HuH-7.5 (cell line): ENCODE results near the gene CASQ1.

Experiments used
- DNase-seq: peaks from one replicate; pipeline ENCODE4 v3.0.0; 2011; ENCODE audit warnings: low spot score

Gene CASQ1

DNA sequence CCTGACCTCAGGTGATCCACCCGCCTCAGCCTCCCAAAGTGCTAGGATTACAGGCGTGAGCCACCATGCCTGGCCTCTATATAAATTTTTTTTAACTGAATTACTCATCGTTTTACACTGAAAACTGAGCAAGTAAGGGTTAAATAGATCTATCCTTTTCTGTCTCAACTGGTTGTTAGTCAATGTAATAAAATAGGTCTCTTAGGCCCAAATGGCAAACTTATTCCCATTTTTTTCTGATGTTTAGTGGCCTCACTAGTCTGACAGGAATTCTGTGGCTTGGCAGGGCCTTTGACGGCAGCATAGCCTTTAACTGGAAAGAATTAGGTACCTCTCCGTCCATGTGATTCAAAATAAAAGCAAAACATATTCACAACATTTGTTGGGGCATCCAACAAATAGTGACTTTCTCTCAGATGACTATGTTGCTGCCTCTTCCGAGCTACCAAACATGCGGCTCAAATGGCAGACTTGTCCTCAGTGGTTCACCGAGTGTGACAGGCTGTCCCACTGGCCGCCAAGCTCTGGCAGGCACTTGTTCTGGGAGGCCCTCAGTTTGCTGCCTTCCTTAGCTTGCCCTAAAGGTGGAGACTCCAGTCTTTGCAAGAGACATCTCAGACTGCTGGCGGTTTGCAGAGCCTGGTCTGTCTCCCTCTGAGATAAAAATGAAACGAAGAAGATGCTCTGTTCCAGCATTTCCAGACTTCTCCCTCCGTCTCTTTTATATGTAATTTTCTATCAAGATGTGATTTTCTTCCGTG lies 21.6 kb upstream of the CASQ1 start:
- no peak for DNase-seq

GRCh38 chr1:160169553-160170399 lies 20.6 kb upstream of the CASQ1 start:
- DNase-seq, result no peak

DNA sequence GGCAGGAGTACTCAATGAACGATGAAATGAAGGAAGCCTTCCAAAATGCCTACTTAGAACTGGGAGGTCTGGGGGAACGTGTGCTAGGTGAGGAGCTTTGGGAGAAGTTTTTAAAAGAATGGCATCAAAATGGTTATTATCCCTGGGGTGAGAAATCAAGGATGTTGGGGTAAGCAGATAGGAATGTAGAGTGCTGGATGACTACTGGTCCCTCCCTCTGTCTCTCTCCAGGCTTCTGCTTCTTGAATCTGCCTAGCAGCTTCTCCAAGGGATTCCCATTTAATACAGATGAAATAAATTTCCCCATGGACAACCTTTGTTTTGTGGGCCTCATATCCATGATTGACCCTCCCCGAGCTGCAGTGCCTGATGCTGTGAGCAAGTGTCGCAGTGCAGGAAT lies 19.0 kb upstream of the CASQ1 start:
- no peak for DNase-seq

- DNase-seq, result no peak
Observed at GRCh38 chr1:160171980-160172379, 18.4 kb upstream of the CASQ1 start.

DNA sequence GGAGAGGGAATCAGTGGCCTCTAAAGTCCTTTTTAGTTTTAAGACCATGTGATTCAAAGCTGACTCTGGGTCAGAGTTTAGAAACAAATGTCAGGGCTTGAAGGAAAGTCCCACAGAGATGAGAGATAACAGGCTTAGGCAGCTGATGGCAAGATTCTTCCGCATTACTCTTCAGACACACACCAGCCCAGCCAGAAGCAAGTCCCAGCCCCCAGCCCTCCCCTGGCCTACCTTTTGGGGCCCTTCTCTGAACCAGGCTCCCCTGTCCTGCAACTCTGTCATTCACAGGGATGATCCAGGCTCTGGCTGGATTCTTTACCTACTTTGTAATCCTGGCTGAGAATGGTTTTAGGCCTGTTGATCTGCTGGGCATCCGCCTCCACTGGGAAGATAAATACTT lies 13.1 kb upstream of the CASQ1 start:
- DNase-seq, result no peak

- no peak for DNase-seq
Observed at GRCh38 chr1:160177667-160178066, 12.7 kb upstream of the CASQ1 start.

GRCh38 chr1:160178731-160179130 lies 11.6 kb upstream of the CASQ1 start:
- no peak for DNase-seq

GRCh38 chr1:160179336-160179735 lies 11.0 kb upstream of the CASQ1 start:
- no peak for DNase-seq

- DNase-seq, result no peak
Observed at GRCh38 chr1:160186246-160186645, 4.1 kb upstream of the CASQ1 start.

- DNase-seq, result no peak
Observed at GRCh38 chr1:160186729-160187128, 3.6 kb upstream of the CASQ1 start.

GRCh38 chr1:160187407-160187806 lies 3.0 kb upstream of the CASQ1 start:
- DNase-seq, result no peak

DNA sequence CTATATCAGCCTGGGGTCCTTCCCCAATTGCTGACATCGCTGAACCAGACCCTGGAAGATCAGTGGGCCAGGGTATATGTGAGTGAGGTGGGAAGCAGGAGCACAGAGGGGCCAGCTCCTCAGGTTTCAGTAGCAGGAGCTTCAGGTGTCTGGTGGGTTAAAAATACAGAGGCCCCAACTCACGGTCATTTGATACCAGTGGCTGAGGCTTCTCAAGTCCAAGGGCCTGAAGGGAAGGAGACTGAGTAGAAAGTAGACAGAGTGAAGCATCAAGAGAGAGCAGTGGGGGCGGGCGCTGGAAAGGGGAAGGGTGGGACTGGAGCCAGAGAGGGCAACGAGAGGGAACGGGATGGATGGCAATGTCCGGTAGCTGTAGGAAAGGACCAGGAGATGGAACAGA lies 2.0 kb upstream of the CASQ1 start:
- no peak for DNase-seq

DNA sequence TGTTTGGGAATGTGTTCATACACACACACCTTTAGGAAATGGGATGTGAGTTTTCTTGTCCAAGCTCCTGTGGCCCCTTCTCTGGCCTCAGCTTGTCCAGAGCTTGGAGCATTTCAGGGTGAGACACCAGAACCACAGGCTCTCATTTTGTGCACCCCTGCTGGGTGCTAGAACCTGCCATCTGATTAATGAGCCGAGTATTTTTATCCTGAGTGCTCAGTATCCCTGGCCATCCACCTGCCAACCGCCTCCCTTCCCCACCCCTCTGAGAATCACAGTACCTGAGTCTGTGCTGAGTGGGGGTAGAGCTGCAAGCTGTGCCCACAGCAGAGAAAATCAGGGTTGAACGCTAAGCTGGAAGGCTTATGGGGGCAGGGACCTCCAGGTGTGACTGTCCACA lies 1.4 kb downstream of the CASQ1 start:
- no peak for DNase-seq

DNA sequence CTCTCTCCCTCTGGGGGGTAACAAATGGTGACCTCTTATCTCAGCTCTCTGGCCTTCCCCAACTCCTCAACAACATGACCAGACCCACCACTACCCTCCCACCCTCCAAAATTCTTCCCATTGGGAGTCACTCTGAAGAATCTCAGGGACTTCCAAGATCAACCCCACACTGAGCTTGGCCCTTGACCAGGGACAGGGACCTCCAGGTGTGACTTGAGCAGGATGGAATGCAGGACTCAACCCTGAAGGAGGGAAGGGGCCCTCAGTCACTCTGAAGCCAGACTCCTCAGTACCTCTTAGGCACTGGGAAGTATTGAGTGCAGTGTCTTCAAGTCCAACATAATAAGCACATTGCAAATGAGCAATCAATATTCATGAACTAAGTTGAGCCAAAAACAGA lies 1.9 kb downstream of the CASQ1 start:
- no peak for DNase-seq

- peak; percentile 59 for DNase-seq
Observed at GRCh38 chr1:160193091-160193819, 2.9 kb downstream of the CASQ1 start.

DNA sequence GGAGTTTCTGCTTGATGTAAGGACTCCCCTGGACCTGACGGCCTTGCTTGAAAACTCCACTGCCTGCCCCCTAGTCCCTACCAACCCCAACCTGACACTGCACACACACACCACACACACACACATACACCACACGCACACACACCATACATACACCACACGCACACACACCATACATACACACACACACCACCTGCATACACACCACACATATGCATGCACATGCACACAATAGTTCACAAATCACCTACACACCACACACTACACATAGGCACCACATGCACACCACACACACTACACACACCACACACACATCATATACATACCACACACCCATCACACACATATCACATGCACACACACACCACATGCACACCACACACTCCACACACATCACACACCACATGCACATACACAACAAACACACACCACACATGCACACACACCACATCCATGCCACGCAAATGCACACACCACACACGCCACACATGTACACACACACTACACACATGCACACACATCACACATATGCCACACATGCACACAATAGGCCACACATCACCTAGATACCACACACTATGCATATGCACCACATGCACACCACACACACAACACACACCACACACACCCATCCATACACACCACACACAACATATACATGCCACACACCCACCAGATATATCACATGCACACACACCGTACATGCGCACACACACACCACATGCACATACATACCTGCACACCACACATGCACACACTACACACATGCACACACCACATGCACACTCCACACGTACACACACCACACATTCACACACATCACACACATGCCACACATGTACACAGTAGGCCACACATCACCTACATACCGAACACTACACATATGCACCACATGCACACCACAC lies 3.7 kb downstream of the CASQ1 start:
- no peak for DNase-seq

- no peak for DNase-seq
Observed at GRCh38 chr1:160194737-160195059, 4.3 kb downstream of the CASQ1 start.

DNA sequence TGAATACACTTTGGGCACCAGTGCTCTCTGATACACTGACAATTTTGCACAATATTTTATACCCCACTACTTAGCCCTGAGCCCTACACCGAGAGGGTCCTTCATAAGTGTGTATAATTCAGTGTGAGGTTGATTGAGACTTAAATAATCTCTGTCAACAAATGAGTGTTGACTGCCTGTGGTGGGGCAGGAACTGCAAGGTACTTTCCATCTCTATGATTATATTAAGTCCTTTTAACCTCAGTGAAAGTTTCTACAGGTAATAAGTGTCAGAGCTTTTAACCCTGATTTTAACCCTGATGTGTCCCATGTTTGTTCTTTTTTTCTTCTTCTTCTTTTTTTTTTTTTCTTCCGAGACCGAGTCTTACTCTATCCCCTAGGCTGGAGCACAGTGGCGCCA lies 5.8 kb downstream of the CASQ1 start:
- DNase-seq, result no peak

- DNase-seq, result no peak
Observed at GRCh38 chr1:160197231-160197630, 6.9 kb downstream of the CASQ1 start.

GRCh38 chr1:160200786-160201185 lies 10.4 kb downstream of the CASQ1 start:
- DNase-seq, result no peak

- DNase-seq, result no peak
Observed at GRCh38 chr1:160204526-160205241, 14.3 kb downstream of the CASQ1 start.
